Superior temporal gyrus (tissue), 1 donor: ENCODE data around the gene ATP8A1.

Experiments used
- DNase-seq: peaks from one replicate; pipeline ENCODE4 v3.0.0-alpha.2; 2016; ENCODE audit errors: extremely low spot score

Gene ATP8A1

DNA sequence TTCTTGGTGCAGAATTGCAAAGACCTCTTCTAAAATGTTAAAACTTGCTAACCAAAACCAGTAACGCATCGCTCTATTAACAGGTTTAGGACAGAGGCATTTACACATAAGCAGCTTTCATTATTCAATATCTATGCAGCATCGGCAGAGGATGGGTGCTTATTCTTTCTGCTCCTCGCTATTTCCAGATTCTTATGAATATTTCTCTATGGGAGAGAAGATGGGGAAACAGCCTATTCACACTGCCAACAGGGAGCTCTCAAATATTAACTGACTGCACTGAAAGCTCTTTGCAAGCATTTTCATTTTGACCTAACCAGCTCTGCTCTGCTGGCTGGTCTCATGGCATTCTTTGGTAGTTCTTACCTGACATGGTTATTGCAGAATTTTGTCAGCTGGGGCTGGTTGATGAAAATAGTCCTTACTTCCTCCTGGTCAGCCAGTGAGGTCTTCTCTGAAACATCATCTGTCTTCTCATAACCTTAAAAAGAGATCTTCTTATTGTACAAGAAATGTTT is 30.2 kb downstream of the ATP8A1 start:
- DNase-seq = peak; percentile 55

GRCh38 chr4:42625329-42625728 is 31.6 kb downstream of the ATP8A1 start:
- DNase-seq = no peak

DNA sequence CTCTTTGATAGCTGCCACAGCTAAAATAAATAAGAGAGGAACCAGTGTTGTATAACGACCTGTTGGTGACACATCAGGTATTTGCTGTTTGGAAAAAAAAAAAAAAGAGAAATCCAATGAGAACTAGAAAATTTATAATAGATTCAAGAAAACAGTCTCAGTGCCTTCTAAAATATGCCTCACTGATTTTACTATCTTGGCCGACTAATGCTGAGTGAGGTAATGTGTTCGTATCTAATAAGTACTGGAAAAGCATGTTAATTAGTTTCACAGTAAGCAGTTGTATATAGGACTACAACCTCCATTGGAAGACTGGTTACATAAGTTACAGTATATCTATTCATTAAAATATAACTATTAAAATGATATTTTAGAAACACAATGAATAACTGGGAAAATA is 32.4 kb downstream of the ATP8A1 start:
- DNase-seq = no peak

- no peak for DNase-seq
Observed at GRCh38 chr4:42618023-42618422, 38.9 kb downstream of the ATP8A1 start.

DNA sequence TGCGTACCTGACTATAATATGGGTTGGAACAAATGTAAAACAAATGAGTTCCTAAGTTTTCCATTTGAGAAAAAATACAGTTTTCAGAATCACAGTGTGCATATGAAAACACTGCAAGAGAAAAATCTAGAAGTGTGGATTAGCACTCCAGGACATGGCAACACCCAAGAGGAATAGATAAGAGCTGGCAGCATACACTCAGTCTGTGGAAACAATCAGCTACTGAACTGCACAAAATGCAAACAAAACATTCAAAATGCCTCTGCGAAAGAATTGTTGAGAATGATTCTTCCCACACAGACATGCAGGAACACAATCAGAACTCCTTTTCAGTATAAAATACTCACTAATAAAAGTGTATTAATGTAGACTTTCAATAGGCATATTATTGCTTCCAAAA is 39.9 kb downstream of the ATP8A1 start:
- peak; percentile 78 for DNase-seq

DNA sequence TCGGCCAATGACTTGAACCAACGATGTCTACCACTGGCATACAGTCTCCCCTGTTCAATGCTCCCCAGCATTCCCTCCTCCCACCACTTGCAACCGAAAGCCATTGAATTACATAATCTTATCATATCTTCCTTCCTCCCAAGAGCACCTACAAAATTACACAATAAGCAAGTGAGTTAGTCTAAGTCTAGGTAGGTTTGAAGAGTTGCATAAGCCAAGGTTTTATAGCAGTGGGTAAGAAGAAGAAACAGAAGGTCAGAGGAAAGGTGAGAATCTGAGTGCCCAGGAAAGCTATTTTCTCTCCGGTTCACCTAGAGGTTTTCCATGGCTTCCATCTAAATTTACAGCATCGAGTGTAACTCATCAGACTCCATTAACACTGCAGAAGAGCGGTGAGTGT is 40.3 kb downstream of the ATP8A1 start:
- DNase-seq = no peak

GRCh38 chr4:42615131-42615763 is 41.7 kb downstream of the ATP8A1 start:
- peak; percentile 18 for DNase-seq

- DNase-seq = no peak
Observed at GRCh38 chr4:42612898-42613297, 44.0 kb downstream of the ATP8A1 start.

DNA sequence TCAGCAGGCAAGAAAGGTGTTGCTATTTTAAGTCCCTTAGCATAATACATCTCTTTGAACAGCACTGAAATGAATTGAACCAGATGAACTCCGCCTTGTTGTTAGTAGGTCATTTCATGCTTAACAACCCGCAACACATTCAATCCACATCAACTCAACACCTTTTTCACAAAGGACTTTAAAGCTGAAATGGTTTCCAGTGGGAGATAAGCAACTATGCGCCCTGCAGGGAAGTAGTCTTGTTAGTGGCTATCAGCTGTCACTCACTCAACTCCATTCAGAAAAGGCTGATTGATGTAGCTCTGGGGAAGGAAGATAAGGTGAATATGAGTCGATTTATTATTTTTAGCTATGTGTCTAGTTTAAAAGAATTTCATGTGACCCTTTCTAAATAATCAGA is 46.0 kb downstream of the ATP8A1 start:
- no peak for DNase-seq

- no peak for DNase-seq
Observed at GRCh38 chr4:42609051-42609450, 47.9 kb downstream of the ATP8A1 start.

DNA sequence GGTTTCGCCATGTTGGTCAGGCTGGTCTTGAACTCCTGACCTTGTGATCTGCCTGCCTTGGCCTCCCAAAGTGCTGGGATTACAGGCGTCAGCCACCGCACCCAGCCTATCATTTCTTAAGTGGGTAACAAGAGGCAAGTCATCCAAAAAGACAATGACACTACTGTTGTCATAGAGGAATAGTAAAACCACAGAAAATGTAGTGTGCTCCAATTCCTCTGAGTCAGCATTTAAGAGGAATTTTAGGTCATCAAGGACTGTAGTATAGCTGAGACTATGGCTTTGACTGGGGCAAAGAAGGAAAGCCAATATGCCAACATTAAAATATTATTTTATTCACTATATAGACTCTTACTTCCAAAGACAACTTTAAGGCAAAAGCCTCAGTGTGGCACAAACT is 48.4 kb downstream of the ATP8A1 start:
- no peak for DNase-seq

- no peak for DNase-seq
Observed at GRCh38 chr4:42607011-42607726, 49.7 kb downstream of the ATP8A1 start.

DNA sequence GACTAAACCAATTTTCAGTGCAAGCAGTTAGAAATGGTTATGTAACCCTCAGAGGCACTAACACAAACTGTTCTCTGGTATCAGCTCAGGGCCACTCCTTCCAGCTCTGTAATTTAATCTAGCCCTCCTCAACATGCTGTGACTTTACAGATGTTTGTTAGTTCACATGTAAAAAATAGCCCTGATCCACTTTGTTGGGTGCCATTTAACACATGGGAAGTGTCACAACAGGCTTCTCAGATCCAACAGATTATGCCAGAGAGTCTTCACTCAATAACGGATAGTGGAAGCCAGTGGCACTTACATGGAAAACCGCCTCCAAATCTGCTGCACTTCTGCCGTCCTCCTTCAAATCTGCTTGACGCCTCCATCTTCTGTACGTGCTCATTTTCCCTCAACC is 51.6 kb downstream of the ATP8A1 start:
- DNase-seq = peak; percentile 78

GRCh38 chr4:42603862-42604261 is 53.0 kb downstream of the ATP8A1 start:
- DNase-seq = no peak

GRCh38 chr4:42600578-42600977 is 56.3 kb downstream of the ATP8A1 start:
- no peak for DNase-seq

GRCh38 chr4:42596918-42597317 is 60.0 kb downstream of the ATP8A1 start:
- no peak for DNase-seq

- no peak for DNase-seq
Observed at GRCh38 chr4:42594888-42595287, 62.0 kb downstream of the ATP8A1 start.

GRCh38 chr4:42588909-42589308 is 68.0 kb downstream of the ATP8A1 start:
- no peak for DNase-seq

DNA sequence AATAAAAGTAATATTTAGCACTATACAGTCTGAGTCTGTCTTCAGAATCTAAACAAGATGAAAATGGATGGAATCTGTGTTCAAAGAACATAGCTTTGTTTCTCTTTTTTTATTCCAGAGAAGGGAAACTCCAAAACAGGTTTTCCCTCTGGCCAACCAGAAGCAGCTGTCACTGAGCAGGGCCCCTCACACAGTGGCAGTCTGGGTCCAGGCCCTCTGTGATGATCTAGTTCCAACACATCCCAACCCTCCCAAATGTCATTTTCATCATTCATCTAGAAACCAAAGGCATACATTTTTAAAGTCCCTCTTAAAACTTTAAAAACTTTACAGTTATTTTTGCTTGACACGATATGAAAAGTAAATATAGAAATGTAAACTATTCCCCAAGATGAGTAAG is 70.1 kb downstream of the ATP8A1 start:
- DNase-seq = no peak

GRCh38 chr4:42579903-42580302 is 77.0 kb downstream of the ATP8A1 start:
- no peak for DNase-seq

GRCh38 chr4:42578187-42578586 is 78.7 kb downstream of the ATP8A1 start:
- no peak for DNase-seq

GRCh38 chr4:42574870-42575430 is 82.0 kb downstream of the ATP8A1 start:
- no peak for DNase-seq

- DNase-seq = no peak
Observed at GRCh38 chr4:42573249-42573648, 83.7 kb downstream of the ATP8A1 start.
